PFSK-1 (cell line): ENCODE measurements around the gene BICDL1.

Experiments
- FOXP2 ChIP-seq: optimal IDR thresholded peaks from 2 replicates; pipeline ENCODE3; 2011; ENCODE audit warnings: borderline replicate concordance, control low read depth, inconsistent platforms; ENCODE audit not compliant: insufficient read depth; ENCODE audit errors: extremely low read length, extremely low read depth
- POLR2AphosphoS5 ChIP-seq: IDR thresholded peaks from 2 replicates; pipeline ENCODE4 v1.6.1; 2012; ENCODE audit warnings: low read depth, mild to moderate bottlenecking, control low read depth, low read length, moderate library complexity
- REST ChIP-seq, 2 experiments: IDR thresholded peaks; 2 replicates each; pipeline versions ENCODE4 v1.6.1 to v1.8.0; 2011 to 2012; ENCODE audit warnings: low read depth in 2 of 2, low read length in 2 of 2, control low read depth in 1 of 2, inconsistent platforms in 1 of 2, mild to moderate bottlenecking in 1 of 2, moderate library complexity in 1 of 2; ENCODE audit not compliant: insufficient read depth in 1 of 2
- SIN3A ChIP-seq: IDR thresholded peaks from 2 replicates; pipeline ENCODE4 v1.6.1; 2012; ENCODE audit warnings: mild to moderate bottlenecking, low read length, moderate library complexity, borderline replicate concordance; ENCODE audit not compliant: insufficient read depth
- TAF1 ChIP-seq: IDR thresholded peaks from 2 replicates; pipeline ENCODE4 v1.6.1; 2012; ENCODE audit warnings: low read length, control low read depth, borderline replicate concordance; ENCODE audit not compliant: insufficient read depth

Gene BICDL1

GRCh38 chr12:120098756-120099470, 109.9 kb downstream of the BICDL1 start:
- TF ChIP-seq POLR2AphosphoS5 (no peak), FOXP2 (no peak), TAF1 (no peak), SIN3A (no peak), REST (IDR thresholded peaks at IDR 0.05; ENCODE audit: insufficient read depth in 1 of 2, low read depth in 2 of 2, low read length in 2 of 2) (no peak)

DNA sequence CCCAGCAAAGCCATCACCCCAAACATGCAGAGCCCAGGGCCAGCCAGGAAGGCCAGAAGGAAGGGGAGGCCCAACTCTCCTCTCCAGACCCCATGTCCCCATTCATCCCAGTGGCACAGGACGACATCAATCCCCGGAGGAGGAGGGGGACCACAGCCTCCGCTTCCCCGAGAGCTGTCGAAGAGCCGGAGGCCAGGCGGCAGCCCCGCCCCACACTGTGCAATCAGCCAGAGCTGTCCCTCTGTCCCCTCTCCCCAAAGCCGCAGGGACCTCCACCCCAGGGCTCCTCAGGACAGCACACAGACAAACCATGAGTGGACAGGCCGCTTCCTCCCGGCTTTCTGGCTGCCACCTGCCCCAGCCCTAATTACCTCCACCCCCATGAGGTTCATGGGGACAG, 110.7 kb downstream of the BICDL1 start:
- no peak for TF ChIP-seq REST (IDR thresholded peaks at IDR 0.05; ENCODE audit: insufficient read depth in 1 of 2, low read depth in 2 of 2, low read length in 2 of 2)
- no peak for TF ChIP-seq POLR2AphosphoS5
- no peak for TF ChIP-seq TAF1
- no peak for TF ChIP-seq SIN3A
- TF ChIP-seq FOXP2, result no peak

DNA sequence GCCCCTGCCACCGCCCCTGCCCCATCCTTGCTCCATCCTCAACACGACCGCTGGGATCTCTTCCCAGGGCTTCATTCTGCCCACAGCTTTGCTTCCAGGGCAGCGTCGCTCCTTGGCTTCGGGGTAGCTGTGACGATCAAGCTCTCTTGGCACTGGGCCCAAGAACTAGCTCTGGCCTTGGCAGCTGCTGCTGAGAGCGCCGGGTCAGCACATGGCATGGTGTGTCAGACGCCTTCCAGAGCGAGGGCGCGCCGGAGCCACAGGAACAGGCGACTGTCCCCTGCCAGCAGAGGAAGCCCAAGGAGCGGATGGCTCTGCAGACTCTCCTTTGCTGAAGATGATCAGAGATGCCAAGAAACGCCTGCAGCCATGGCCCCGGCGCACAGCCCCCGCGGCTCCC, 111.6 kb downstream of the BICDL1 start:
- no peak for TF ChIP-seq POLR2AphosphoS5
- no peak for TF ChIP-seq SIN3A

DNA sequence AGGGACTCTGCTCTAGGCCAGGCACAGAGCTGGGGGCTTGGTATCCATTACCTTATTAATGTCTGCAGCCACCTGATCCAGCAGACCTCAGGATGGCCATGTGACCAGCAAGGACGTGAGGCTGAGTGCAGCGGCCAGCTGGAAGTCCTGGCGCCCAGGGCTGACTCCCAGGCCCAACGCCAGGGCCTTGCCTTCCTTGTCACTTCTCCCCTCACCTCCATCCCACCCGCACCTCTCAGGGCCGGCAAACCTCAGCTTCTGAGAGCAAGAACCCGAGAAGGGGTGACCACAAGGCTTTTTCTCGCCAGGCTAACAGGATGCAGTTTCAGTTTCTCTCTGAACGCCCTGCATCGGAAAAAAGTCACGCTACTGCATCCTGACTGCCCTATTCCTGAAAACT, 112.1 kb downstream of the BICDL1 start:
- TF ChIP-seq SIN3A (no peak), TAF1 (no peak), FOXP2 (no peak), POLR2AphosphoS5 (no peak), REST (IDR thresholded peaks at IDR 0.05; ENCODE audit: insufficient read depth in 1 of 2, low read depth in 2 of 2, low read length in 2 of 2) (no peak)

DNA sequence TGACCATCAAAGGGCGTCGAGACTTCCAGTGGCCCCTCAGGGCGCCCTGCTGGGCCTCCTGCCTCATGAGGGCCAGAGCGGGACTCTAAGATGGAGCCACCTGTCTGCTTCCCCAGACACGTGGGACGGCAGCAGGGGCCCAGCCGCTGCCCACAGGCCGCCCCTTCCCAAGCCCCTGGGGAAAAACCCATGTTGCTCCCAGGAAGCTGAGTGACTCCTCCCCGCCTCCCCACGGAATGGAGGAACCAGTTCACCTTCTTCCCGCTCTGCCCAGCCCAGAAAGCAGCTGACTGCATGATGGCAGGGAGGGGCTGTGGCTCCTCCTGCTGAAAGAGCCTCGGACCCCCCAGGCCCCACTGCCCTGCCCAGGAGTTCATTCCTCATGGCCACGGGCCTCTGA, 112.6 kb downstream of the BICDL1 start:
- TF ChIP-seq FOXP2, result no peak
- no peak for TF ChIP-seq TAF1
- no peak for TF ChIP-seq SIN3A
- TF ChIP-seq REST (IDR thresholded peaks at IDR 0.05; ENCODE audit: insufficient read depth in 1 of 2, low read depth in 2 of 2, low read length in 2 of 2), result no peak
- no peak for TF ChIP-seq POLR2AphosphoS5
